Mesothelial cell of epicardium (in vitro differentiated cells): Measurements from ENCODE around the gene TCERG1L. TPM values are rescaled to one million over a fixed set of nuclear protein-coding genes. Genes with fewer than 3 reads are reported as not detected.
A peak's percentile ranks its signal among the peaks of the same experiment; 100 is the strongest.

Experiments used
- DNase-seq, 2 experiments: peaks; one replicate each; pipeline ENCODE4 v3.0.0; 2021; ENCODE audit warnings: low spot score in 2 of 2; ENCODE audit not compliant: unreplicated experiment in 2 of 2
- H3K27ac Mint-ChIP-seq: 2 replicates; pipeline ENCODE4 v1.8.0; 2021; ENCODE audit warnings: mixed read lengths
- H3K27me3 Mint-ChIP-seq: 2 replicates; pipeline ENCODE4 v1.8.0; 2021; ENCODE audit warnings: low read depth, mixed read lengths
- H3K36me3 Mint-ChIP-seq: 2 replicates; pipeline ENCODE4 v1.8.0; 2021; ENCODE audit warnings: mixed read lengths
- H3K4me1 Mint-ChIP-seq: 2 replicates; pipeline ENCODE4 v1.8.0; 2021; ENCODE audit warnings: mixed read lengths
- H3K4me3 Mint-ChIP-seq: 2 replicates; pipeline ENCODE4 v1.8.0; 2021; ENCODE audit warnings: mild to moderate bottlenecking, moderate library complexity, mixed read lengths
- H3K9me3 Mint-ChIP-seq: 2 replicates; pipeline ENCODE4 v1.8.0; 2021; ENCODE audit warnings: mixed read lengths
- total RNA-seq: library from RNA; stranded (reverse); gene quantifications from 3 replicates; pipeline ENCODE4 v1.2.1, GENCODE V29; 2021
- TF ChIP-seq, protein P1 (sequence below): fragments of 200-600 bp; sonication (generic); IDR thresholded peaks from one replicate; pipeline ENCODE4 v1.5.0; 2021; ENCODE audit warnings: antibody characterized with exemption; ENCODE audit not compliant: unreplicated experiment

TCERG1L gene
- total RNA-seq, 1 donor from 2014 or later = 0.63 TPM

DNA sequence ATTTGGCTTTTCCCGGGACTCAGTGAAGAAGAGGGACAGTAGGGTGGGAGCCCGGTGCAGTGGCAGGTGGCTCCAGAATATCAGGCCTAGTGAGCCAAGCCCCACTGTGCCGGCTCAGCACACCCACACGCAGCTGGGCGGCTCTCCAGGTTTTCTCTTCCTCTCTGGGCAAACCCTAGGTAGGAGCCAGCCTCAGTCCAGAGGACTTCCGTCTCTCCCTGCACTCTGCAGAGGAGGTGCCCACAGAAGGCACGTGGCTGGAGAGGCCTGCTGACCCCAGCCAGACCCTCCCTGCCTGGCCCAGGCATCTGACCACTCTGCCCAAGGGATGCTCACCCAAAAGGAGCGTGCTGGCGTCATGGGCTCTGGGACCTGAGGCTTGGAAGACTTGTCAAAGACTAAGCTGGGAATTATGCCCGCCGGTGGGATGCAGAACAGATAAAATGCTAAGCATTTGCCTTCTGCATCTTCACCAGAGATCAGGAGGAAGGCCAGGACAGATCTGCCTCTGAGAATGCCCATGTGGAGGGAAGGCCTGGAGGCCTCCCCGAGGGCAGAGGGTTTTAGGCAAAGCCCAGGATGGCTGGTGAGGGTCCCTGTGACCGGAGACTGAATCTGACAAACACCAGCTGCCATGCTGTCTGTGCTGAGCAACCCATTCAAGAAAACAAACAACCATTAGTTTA, 40.2 kb downstream of the TCERG1L start:
- no peaks in the 10 kb centered on the region for H3K36me3 Mint-ChIP-seq
- peak in 1 of 2 experiments; percentile 33 for DNase-seq
- H3K4me3 Mint-ChIP-seq = no peak overlapping the region
- peaks cover 6% of the 10 kb centered on the region for H3K9me3 Mint-ChIP-seq
- no peaks in the 10 kb centered on the region for H3K4me1 Mint-ChIP-seq
- H3K27me3 Mint-ChIP-seq = peaks cover 11% of the 10 kb centered on the region
- TF ChIP-seq, protein P1, sequence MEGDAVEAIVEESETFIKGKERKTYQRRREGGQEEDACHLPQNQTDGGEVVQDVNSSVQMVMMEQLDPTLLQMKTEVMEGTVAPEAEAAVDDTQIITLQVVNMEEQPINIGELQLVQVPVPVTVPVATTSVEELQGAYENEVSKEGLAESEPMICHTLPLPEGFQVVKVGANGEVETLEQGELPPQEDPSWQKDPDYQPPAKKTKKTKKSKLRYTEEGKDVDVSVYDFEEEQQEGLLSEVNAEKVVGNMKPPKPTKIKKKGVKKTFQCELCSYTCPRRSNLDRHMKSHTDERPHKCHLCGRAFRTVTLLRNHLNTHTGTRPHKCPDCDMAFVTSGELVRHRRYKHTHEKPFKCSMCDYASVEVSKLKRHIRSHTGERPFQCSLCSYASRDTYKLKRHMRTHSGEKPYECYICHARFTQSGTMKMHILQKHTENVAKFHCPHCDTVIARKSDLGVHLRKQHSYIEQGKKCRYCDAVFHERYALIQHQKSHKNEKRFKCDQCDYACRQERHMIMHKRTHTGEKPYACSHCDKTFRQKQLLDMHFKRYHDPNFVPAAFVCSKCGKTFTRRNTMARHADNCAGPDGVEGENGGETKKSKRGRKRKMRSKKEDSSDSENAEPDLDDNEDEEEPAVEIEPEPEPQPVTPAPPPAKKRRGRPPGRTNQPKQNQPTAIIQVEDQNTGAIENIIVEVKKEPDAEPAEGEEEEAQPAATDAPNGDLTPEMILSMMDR = no peak
- H3K27ac Mint-ChIP-seq = no peak overlapping the region

DNA sequence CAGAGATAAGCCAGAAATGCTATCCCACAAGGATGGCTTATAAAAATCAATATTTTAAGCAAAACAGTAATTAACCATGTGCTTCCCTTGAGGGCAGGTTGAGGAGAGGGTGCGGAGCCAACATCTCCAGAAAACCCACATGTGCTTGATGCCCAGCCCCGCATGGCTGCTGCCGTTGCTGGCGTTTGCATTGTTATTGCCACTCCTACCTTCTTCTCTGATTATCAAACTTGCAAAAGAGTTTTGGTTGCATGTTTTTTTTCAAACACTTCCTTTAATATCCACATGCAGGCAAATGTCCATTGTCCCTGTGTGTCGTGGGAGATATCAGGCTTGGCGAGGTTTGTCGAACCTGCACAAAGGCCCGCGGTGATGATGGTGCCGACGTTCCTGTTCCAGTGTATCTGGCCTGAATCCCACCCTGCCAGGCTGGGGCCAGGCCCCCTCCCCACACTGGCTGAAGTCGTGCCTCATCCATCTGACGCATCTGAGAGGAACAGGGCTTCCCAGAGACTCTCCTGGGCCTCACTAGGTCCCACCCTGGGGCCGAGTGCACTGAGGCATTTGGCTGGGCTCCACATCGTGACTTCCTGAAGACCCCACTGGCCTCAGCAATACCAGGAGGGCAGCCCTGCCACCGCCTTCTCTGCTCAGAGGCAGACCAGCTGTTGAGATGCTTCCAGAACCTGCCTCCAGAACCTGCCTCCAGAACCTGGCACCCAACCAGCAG, 40.9 kb downstream of the TCERG1L start:
- Mint-ChIP-seq H3K4me3 (no peak overlapping the region), H3K4me1 (no peaks in the 10 kb centered on the region), H3K9me3 (peaks cover 6% of the 10 kb centered on the region), H3K27me3 (peaks cover 11% of the 10 kb centered on the region), H3K36me3 (no peaks in the 10 kb centered on the region), H3K27ac (no peak overlapping the region)
- TF ChIP-seq, protein P1 = no peak
- DNase-seq = peak in 1 of 2 experiments; percentile 34

DNA sequence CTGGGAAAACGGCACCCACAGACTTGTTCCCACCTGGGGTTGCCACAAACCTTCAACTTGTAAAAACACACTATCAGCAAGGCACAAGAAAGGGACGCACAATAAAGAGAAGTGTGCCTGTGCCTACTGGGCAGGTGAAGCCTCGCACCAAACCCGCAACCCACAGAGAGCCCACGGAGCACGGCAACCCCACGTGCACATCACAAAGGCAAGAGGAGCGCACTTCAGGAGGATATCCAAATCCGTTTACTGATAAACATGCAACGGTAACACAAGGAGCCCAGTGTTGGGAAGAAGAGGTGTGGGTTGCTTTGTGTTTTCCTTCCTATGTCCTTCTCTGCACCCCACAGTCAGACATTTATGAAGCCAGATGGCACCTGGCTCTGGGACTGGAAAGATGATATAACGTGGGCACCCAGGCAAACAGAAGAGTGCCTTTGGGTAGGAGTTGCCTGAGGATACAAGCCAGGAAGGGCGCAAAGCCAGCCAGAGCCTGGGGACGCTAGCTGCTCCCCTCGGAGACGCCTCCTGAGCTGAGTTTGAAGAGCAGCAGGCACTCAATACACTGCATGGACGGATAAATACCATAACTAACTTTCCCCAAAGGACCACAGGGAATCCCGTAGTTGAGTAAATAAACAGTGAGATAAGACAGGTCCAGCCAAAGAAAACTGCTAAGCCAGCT, 41.6 kb downstream of the TCERG1L start:
- H3K9me3 Mint-ChIP-seq = peaks cover 6% of the 10 kb centered on the region
- peaks cover 14% of the 10 kb centered on the region for H3K27me3 Mint-ChIP-seq
- H3K4me3 Mint-ChIP-seq = no peak overlapping the region
- DNase-seq = peak in 1 of 2 experiments; percentile 33
- no peak overlapping the region for H3K27ac Mint-ChIP-seq
- H3K4me1 Mint-ChIP-seq = no peaks in the 10 kb centered on the region
- TF ChIP-seq, protein P1 = no peak
- H3K36me3 Mint-ChIP-seq = no peaks in the 10 kb centered on the region

DNA sequence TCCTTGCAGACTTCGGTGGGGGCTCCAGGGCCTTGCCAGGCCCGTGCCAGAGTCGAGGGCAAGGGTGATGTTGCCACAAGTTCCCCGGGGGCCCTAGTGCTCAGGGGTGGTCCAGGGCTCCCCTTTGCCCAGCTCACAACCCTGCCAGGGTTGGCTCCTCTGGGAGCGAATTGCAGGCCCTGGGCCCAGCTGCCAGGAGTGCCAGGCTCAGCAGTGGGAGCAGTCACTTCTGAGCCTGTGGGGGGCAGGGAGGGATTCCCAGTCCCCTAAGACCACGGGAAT, 43.8 kb downstream of the TCERG1L start:
- DNase-seq = no peak
- no peak overlapping the region for H3K4me3 Mint-ChIP-seq
- TF ChIP-seq, protein P1 = no peak
- H3K9me3 Mint-ChIP-seq = peaks cover 6% of the 10 kb centered on the region
- no peaks in the 10 kb centered on the region for H3K36me3 Mint-ChIP-seq
- H3K27me3 Mint-ChIP-seq = peaks cover 15% of the 10 kb centered on the region
- no peaks in the 10 kb centered on the region for H3K4me1 Mint-ChIP-seq
- H3K27ac Mint-ChIP-seq = no peak overlapping the region

DNA sequence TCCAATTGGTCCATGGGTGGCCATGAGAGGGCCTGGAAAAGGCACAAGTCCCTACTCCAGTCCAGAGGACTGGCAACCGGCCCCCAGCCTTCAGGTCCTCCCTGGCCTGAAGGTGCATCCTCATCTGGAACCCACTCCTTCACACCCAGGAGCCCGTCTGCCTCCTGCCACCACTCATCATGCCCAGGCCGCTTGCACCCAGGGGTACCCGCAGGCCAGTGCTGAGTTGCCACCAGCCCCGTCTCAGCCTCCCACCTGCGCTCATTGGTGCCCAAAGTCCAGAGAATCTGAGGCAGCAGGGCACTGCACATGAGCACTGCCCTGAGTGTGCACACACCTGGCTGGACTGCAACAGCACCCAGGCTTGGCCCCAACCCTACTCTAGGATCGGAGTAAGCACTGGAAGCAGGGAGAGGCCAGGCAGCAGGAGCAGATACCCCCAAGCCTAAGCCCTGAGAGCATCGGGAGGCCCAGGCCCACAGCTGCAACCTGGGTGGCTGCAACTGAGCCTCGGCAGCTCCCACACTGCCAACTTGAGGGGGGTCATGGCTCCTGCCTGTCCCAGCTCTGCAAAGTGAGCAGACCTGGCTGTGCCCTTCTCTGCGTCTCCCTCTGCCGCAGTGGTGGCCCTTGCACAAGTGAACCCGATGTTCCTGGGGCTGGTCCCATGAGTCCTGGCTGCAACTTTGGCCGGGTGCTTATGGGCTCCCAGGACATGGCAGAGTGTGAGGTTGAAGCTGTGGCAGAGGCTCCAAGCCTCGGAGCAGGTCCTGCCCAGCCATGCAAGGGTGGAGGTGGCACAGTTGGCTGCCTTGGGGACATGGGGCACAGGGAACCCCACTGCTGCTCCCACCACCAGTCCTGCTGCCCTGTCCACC, 44.3 kb downstream of the TCERG1L start:
- no peak for DNase-seq
- TF ChIP-seq, protein P1 = no peak
- Mint-ChIP-seq H3K4me1 (no peaks in the 10 kb centered on the region), H3K36me3 (no peaks in the 10 kb centered on the region), H3K4me3 (no peak overlapping the region), H3K27me3 (peaks cover 17% of the 10 kb centered on the region), H3K9me3 (peaks cover 6% of the 10 kb centered on the region), H3K27ac (no peak overlapping the region)
